ENCODE results near the gene HRH2.

The HRH2 gene

GRCh38 chr5:175621971-175622370, 35.9 kb upstream of the HRH2 start:
- Histone ChIP-seq H3K36me3 (ENCODE audit: control insufficient read depth in 2 of 2, insufficient read depth in 2 of 2, low read length in 2 of 2) (no peaks in the 10 kb centered on the region), H3K27me3 (ENCODE audit: control insufficient read depth in 2 of 2, insufficient read depth in 2 of 2, low read length in 2 of 2) (no peaks in the 10 kb centered on the region), H3K4me3 (ENCODE audit: low read length in 2 of 2) (no peak overlapping the region), H3K4me1 (ENCODE audit: control insufficient read depth in 2 of 2, insufficient read depth in 2 of 2, low read length in 2 of 2) (no peaks in the 10 kb centered on the region), H3K27ac (ENCODE audit: low read depth in 2 of 2, low read length in 2 of 2) (no peak overlapping the region), H3K9ac (ENCODE audit: low read depth in 1 of 2, low read length in 2 of 2) (no peak overlapping the region), H3K9me3 (ENCODE audit: control insufficient read depth in 2 of 2, low read length in 2 of 2) (peaks cover 0 to 2% of the 10 kb centered on the region in 2 donors)

GRCh38 chr5:175623088-175623487, 34.8 kb upstream of the HRH2 start:
- Histone ChIP-seq H3K27me3 (ENCODE audit: control insufficient read depth in 2 of 2, insufficient read depth in 2 of 2, low read length in 2 of 2) (no peaks in the 10 kb centered on the region), H3K36me3 (ENCODE audit: control insufficient read depth in 2 of 2, insufficient read depth in 2 of 2, low read length in 2 of 2) (no peaks in the 10 kb centered on the region), H3K4me1 (ENCODE audit: control insufficient read depth in 2 of 2, insufficient read depth in 2 of 2, low read length in 2 of 2) (no peaks in the 10 kb centered on the region), H3K27ac (ENCODE audit: low read depth in 2 of 2, low read length in 2 of 2) (no peak overlapping the region), H3K9ac (ENCODE audit: low read depth in 1 of 2, low read length in 2 of 2) (no peak overlapping the region), H3K4me3 (ENCODE audit: low read length in 2 of 2) (no peak overlapping the region), H3K9me3 (ENCODE audit: control insufficient read depth in 2 of 2, low read length in 2 of 2) (peaks cover 0 to 2% of the 10 kb centered on the region in 2 donors)

GRCh38 chr5:175624316-175624715, 33.6 kb upstream of the HRH2 start:
- peaks cover 0 to 2% of the 10 kb centered on the region in 2 donors for H3K9me3 ChIP-seq (ENCODE audit: control insufficient read depth in 2 of 2, low read length in 2 of 2)
- no peak overlapping the region for H3K4me3 ChIP-seq (ENCODE audit: low read length in 2 of 2)
- H3K9ac ChIP-seq (ENCODE audit: low read depth in 1 of 2, low read length in 2 of 2) = no peak overlapping the region

GRCh38 chr5:175627005-175627404, 30.9 kb upstream of the HRH2 start:
- Histone ChIP-seq H3K4me3 (ENCODE audit: low read length in 2 of 2) (no peak overlapping the region), H3K27ac (ENCODE audit: low read depth in 2 of 2, low read length in 2 of 2) (no peak overlapping the region), H3K9ac (ENCODE audit: low read depth in 1 of 2, low read length in 2 of 2) (no peak overlapping the region), H3K27me3 (ENCODE audit: control insufficient read depth in 2 of 2, insufficient read depth in 2 of 2, low read length in 2 of 2) (no peaks in the 10 kb centered on the region), H3K36me3 (ENCODE audit: control insufficient read depth in 2 of 2, insufficient read depth in 2 of 2, low read length in 2 of 2) (no peaks in the 10 kb centered on the region), H3K9me3 (ENCODE audit: control insufficient read depth in 2 of 2, low read length in 2 of 2) (no peaks in the 10 kb centered on the region), H3K4me1 (ENCODE audit: control insufficient read depth in 2 of 2, insufficient read depth in 2 of 2, low read length in 2 of 2) (no peaks in the 10 kb centered on the region)

More at GRCh38 chr5:175624316-175624715, 33.6 kb upstream of the HRH2 start:
- Histone ChIP-seq H3K27ac (ENCODE audit: low read depth in 2 of 2, low read length in 2 of 2) (no peak overlapping the region), H3K4me1 (ENCODE audit: control insufficient read depth in 2 of 2, insufficient read depth in 2 of 2, low read length in 2 of 2) (no peaks in the 10 kb centered on the region), H3K27me3 (ENCODE audit: control insufficient read depth in 2 of 2, insufficient read depth in 2 of 2, low read length in 2 of 2) (no peaks in the 10 kb centered on the region), H3K36me3 (ENCODE audit: control insufficient read depth in 2 of 2, insufficient read depth in 2 of 2, low read length in 2 of 2) (no peaks in the 10 kb centered on the region)

- Histone ChIP-seq H3K4me3 (ENCODE audit: low read length in 2 of 2) (no peak overlapping the region), H3K9me3 (ENCODE audit: control insufficient read depth in 2 of 2, low read length in 2 of 2) (no peaks in the 10 kb centered on the region), H3K36me3 (ENCODE audit: control insufficient read depth in 2 of 2, insufficient read depth in 2 of 2, low read length in 2 of 2) (no peaks in the 10 kb centered on the region), H3K27me3 (ENCODE audit: control insufficient read depth in 2 of 2, insufficient read depth in 2 of 2, low read length in 2 of 2) (no peaks in the 10 kb centered on the region), H3K27ac (ENCODE audit: low read depth in 2 of 2, low read length in 2 of 2) (no peak overlapping the region), H3K4me1 (ENCODE audit: control insufficient read depth in 2 of 2, insufficient read depth in 2 of 2, low read length in 2 of 2) (no peaks in the 10 kb centered on the region), H3K9ac (ENCODE audit: low read depth in 1 of 2, low read length in 2 of 2) (no peak overlapping the region)
Observed at GRCh38 chr5:175627739-175628138, 30.1 kb upstream of the HRH2 start.

GRCh38 chr5:175628668-175629067, 29.2 kb upstream of the HRH2 start:
- Histone ChIP-seq H3K4me3 (ENCODE audit: low read length in 2 of 2) (no peak overlapping the region), H3K9me3 (ENCODE audit: control insufficient read depth in 2 of 2, low read length in 2 of 2) (no peaks in the 10 kb centered on the region), H3K27ac (ENCODE audit: low read depth in 2 of 2, low read length in 2 of 2) (no peak overlapping the region), H3K4me1 (ENCODE audit: control insufficient read depth in 2 of 2, insufficient read depth in 2 of 2, low read length in 2 of 2) (no peaks in the 10 kb centered on the region), H3K9ac (ENCODE audit: low read depth in 1 of 2, low read length in 2 of 2) (no peak overlapping the region), H3K27me3 (ENCODE audit: control insufficient read depth in 2 of 2, insufficient read depth in 2 of 2, low read length in 2 of 2) (no peaks in the 10 kb centered on the region), H3K36me3 (ENCODE audit: control insufficient read depth in 2 of 2, insufficient read depth in 2 of 2, low read length in 2 of 2) (no peaks in the 10 kb centered on the region)

- H3K4me1 ChIP-seq (ENCODE audit: control insufficient read depth in 2 of 2, insufficient read depth in 2 of 2, low read length in 2 of 2) = no peaks in the 10 kb centered on the region
- no peaks in the 10 kb centered on the region for H3K36me3 ChIP-seq (ENCODE audit: control insufficient read depth in 2 of 2, insufficient read depth in 2 of 2, low read length in 2 of 2)
- H3K9ac ChIP-seq (ENCODE audit: low read depth in 1 of 2, low read length in 2 of 2) = no peak overlapping the region
- no peak overlapping the region for H3K4me3 ChIP-seq (ENCODE audit: low read length in 2 of 2)
- no peaks in the 10 kb centered on the region for H3K9me3 ChIP-seq (ENCODE audit: control insufficient read depth in 2 of 2, low read length in 2 of 2)
- no peak overlapping the region for H3K27ac ChIP-seq (ENCODE audit: low read depth in 2 of 2, low read length in 2 of 2)
- H3K27me3 ChIP-seq (ENCODE audit: control insufficient read depth in 2 of 2, insufficient read depth in 2 of 2, low read length in 2 of 2) = no peaks in the 10 kb centered on the region
Observed at GRCh38 chr5:175629261-175629660, 28.6 kb upstream of the HRH2 start.

GRCh38 chr5:175629793-175630192, 28.1 kb upstream of the HRH2 start:
- Histone ChIP-seq H3K36me3 (ENCODE audit: control insufficient read depth in 2 of 2, insufficient read depth in 2 of 2, low read length in 2 of 2) (no peaks in the 10 kb centered on the region), H3K9ac (ENCODE audit: low read depth in 1 of 2, low read length in 2 of 2) (no peak overlapping the region), H3K4me1 (ENCODE audit: control insufficient read depth in 2 of 2, insufficient read depth in 2 of 2, low read length in 2 of 2) (no peaks in the 10 kb centered on the region), H3K27me3 (ENCODE audit: control insufficient read depth in 2 of 2, insufficient read depth in 2 of 2, low read length in 2 of 2) (no peaks in the 10 kb centered on the region), H3K27ac (ENCODE audit: low read depth in 2 of 2, low read length in 2 of 2) (no peak overlapping the region), H3K9me3 (ENCODE audit: control insufficient read depth in 2 of 2, low read length in 2 of 2) (no peaks in the 10 kb centered on the region), H3K4me3 (ENCODE audit: low read length in 2 of 2) (no peak overlapping the region)

- H3K9ac ChIP-seq (ENCODE audit: low read depth in 1 of 2, low read length in 2 of 2) = no peak overlapping the region
Observed at GRCh38 chr5:175635854-175636584, 21.9 kb upstream of the HRH2 start.

GRCh38 chr5:175638305-175638704, 19.6 kb upstream of the HRH2 start:
- Histone ChIP-seq H3K4me3 (ENCODE audit: low read length in 2 of 2) (no peak overlapping the region), H3K4me1 (ENCODE audit: control insufficient read depth in 2 of 2, insufficient read depth in 2 of 2, low read length in 2 of 2) (no peaks in the 10 kb centered on the region), H3K36me3 (ENCODE audit: control insufficient read depth in 2 of 2, insufficient read depth in 2 of 2, low read length in 2 of 2) (no peaks in the 10 kb centered on the region), H3K27ac (ENCODE audit: low read depth in 2 of 2, low read length in 2 of 2) (no peak overlapping the region), H3K9me3 (ENCODE audit: control insufficient read depth in 2 of 2, low read length in 2 of 2) (no peaks in the 10 kb centered on the region), H3K27me3 (ENCODE audit: control insufficient read depth in 2 of 2, insufficient read depth in 2 of 2, low read length in 2 of 2) (no peaks in the 10 kb centered on the region), H3K9ac (ENCODE audit: low read depth in 1 of 2, low read length in 2 of 2) (no peak overlapping the region)

More at GRCh38 chr5:175635854-175636584, 21.9 kb upstream of the HRH2 start:
- Histone ChIP-seq H3K27ac (ENCODE audit: low read depth in 2 of 2, low read length in 2 of 2) (no peak overlapping the region), H3K9me3 (ENCODE audit: control insufficient read depth in 2 of 2, low read length in 2 of 2) (no peaks in the 10 kb centered on the region), H3K4me3 (ENCODE audit: low read length in 2 of 2) (no peak overlapping the region), H3K4me1 (ENCODE audit: control insufficient read depth in 2 of 2, insufficient read depth in 2 of 2, low read length in 2 of 2) (no peaks in the 10 kb centered on the region), H3K27me3 (ENCODE audit: control insufficient read depth in 2 of 2, insufficient read depth in 2 of 2, low read length in 2 of 2) (no peaks in the 10 kb centered on the region), H3K36me3 (ENCODE audit: control insufficient read depth in 2 of 2, insufficient read depth in 2 of 2, low read length in 2 of 2) (no peaks in the 10 kb centered on the region)

Measured in mucosa of rectum (tissue), 2 donors.